ENCODE results near the gene GNB1L.

GNB1L gene

DNA sequence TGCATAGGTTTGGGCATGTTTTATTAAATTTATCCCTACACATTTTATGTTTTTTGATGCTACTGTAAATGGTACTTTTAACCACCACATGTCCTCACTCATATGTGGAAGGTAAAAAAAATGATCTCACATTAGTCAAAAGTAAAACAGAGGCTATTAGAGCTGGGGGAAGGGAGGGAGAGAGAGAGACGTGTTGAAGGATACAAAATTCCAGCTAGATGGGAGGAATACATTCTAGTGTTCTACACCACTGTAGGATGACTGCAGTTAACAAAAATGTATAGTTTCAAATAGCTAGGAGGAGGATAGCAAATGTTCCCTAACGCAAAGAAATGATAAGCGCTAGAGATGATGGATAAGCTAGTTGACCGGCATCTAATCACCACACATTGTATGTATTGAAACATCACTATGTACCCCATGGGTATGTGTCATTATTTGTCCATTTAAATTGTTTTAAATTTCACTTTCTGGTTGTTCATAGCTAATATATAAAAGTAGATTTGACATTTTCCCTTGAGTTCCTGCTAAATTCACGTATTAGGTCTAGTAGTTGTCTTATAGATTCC lies 9.9 kb upstream of the GNB1L start:
- Histone ChIP-seq H3K27ac (no peak overlapping the region), H3K4me1 (ENCODE audit: control insufficient read depth in 1 of 2, insufficient read depth in 1 of 2, low read depth in 1 of 2, low read length in 1 of 2) (no peaks in the 10 kb centered on the region), H3K27me3 (no peaks in the 10 kb centered on the region), H3K9me3 (no peaks in the 10 kb centered on the region), H3K4me3 (ENCODE audit: low read depth in 1 of 2, low read length in 1 of 2) (no peak overlapping the region), H3K36me3 (no peaks in the 10 kb centered on the region)
- TF ChIP-seq, protein P1, sequence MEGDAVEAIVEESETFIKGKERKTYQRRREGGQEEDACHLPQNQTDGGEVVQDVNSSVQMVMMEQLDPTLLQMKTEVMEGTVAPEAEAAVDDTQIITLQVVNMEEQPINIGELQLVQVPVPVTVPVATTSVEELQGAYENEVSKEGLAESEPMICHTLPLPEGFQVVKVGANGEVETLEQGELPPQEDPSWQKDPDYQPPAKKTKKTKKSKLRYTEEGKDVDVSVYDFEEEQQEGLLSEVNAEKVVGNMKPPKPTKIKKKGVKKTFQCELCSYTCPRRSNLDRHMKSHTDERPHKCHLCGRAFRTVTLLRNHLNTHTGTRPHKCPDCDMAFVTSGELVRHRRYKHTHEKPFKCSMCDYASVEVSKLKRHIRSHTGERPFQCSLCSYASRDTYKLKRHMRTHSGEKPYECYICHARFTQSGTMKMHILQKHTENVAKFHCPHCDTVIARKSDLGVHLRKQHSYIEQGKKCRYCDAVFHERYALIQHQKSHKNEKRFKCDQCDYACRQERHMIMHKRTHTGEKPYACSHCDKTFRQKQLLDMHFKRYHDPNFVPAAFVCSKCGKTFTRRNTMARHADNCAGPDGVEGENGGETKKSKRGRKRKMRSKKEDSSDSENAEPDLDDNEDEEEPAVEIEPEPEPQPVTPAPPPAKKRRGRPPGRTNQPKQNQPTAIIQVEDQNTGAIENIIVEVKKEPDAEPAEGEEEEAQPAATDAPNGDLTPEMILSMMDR (IDR thresholded peaks at IDR 0.05) = no peak

DNA sequence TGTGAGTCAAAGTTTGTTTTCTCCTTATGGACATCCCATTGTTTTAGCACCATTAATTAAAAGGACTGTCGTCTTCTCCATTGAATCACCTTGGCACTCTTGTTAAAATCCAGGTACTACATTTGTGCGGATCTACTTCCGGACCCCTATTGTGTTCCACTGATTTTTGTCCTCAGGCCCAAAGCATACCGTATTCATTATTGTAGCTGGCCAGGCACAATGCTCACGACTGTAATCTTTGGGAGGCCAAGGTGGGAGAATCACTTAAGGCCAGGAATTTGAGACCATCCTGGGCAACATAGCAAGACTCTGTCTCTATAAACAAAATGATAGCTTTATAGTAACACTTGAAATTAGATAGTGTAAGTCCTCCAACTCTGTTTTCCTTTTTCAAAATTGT lies 8.9 kb upstream of the GNB1L start:
- Histone ChIP-seq H3K4me3 (ENCODE audit: low read depth in 1 of 2, low read length in 1 of 2) (no peak overlapping the region), H3K9me3 (no peaks in the 10 kb centered on the region), H3K36me3 (no peaks in the 10 kb centered on the region), H3K4me1 (ENCODE audit: control insufficient read depth in 1 of 2, insufficient read depth in 1 of 2, low read depth in 1 of 2, low read length in 1 of 2) (no peaks in the 10 kb centered on the region), H3K27ac (no peak overlapping the region), H3K27me3 (no peaks in the 10 kb centered on the region)
- TF ChIP-seq, protein P1 (IDR thresholded peaks at IDR 0.05) = no peak

DNA sequence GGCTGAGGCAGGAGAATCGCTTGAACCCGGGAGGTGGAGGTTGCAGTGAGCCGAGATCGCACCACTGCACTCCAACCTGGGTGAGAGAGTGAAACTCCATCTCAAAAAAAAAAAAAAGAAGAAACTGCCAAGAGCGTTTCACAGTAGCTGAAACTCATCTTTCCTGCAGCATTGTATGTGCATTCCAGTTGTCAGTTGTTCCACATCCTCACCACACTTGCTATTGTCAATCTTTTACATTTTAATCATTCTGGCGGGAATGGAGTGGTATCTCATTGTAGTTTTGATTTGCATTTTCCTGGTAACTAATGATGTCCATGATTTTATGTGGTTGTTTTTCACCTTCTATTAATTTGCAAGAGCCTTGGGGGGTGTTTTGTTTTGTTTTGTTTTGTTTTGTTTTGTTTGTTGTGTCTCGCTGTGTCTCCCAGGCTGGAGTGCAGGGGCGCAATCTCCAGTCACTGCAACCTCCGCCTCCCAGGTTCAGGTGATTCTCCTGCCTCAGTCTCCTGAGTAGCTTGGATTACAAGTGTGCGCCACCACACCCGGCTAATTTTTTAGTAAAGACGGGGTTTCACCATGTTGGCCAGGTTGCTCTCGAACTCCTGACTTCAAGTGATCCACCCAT lies 8.1 kb upstream of the GNB1L start:
- no peaks in the 10 kb centered on the region for H3K27me3 ChIP-seq
- H3K4me1 ChIP-seq (ENCODE audit: control insufficient read depth in 1 of 2, insufficient read depth in 1 of 2, low read depth in 1 of 2, low read length in 1 of 2) = no peaks in the 10 kb centered on the region
- H3K27ac ChIP-seq = no peak overlapping the region
- no peak overlapping the region for H3K4me3 ChIP-seq (ENCODE audit: low read depth in 1 of 2, low read length in 1 of 2)
- no peaks in the 10 kb centered on the region for H3K9me3 ChIP-seq
- H3K36me3 ChIP-seq = no peaks in the 10 kb centered on the region
- TF ChIP-seq, protein P1 (IDR thresholded peaks at IDR 0.05) = no peak

DNA sequence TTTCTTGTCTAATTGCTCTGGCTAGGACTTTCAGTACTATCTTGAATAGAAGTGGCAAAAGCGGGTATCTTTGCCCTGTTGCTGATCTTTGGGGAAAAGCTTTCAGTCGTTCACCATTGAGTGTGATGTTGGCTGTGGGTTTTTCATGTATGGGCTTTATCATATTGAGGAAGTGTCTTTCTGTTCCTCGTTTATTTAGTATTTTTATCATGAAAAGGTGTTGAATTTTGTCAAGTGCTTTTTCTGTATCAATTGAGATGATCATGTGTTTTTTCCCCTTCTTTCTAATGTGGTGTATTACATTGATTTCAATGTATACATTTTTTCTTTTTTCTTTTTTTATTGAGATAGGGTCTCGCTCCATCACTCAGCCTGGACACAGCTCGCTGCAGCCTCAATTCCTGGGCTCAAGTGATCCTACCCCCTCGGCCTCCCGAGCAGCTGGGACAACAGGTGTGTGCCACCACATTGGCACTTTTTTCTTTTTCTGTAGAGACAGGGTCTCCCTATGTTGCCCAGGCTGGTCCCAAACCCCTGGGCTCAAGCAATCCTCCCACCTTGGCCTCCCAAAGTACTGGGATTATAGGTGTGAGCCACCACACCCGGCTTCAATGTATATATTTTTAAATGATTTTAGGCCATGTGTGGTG lies 5.3 kb upstream of the GNB1L start:
- Histone ChIP-seq H3K4me1 (ENCODE audit: control insufficient read depth in 1 of 2, insufficient read depth in 1 of 2, low read depth in 1 of 2, low read length in 1 of 2) (peaks cover 11 to 13% of the 10 kb centered on the region in 2 experiments), H3K36me3 (no peaks in the 10 kb centered on the region), H3K4me3 (ENCODE audit: low read depth in 1 of 2, low read length in 1 of 2) (no peak overlapping the region), H3K27me3 (no peaks in the 10 kb centered on the region), H3K9me3 (no peaks in the 10 kb centered on the region), H3K27ac (no peak overlapping the region)
- TF ChIP-seq, protein P1 (IDR thresholded peaks at IDR 0.05) = no peak

DNA sequence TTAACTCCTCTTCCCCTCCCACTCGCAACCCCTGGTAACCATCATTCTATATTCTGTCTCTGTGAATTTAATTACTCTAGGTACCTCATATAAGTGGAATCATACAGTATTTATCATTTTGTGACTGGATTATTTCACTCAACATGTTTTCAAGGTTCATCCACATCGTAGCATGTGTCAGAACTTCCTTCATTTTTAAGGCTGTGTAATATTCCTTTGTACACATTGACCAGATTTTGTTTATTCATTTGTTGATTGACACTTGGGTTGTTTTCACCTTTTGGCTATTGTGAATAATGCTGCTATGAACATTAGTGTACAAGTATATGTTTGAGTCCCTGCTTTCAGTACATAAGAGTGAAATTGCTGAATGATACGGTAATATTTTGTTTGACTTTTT lies 2.7 kb upstream of the GNB1L start:
- TF ChIP-seq, protein P1 (IDR thresholded peaks at IDR 0.05) = no peak
- no peak overlapping the region for H3K27ac ChIP-seq
- no peaks in the 10 kb centered on the region for H3K9me3 ChIP-seq
- no peaks in the 10 kb centered on the region for H3K27me3 ChIP-seq
- peaks cover under 1% of the 10 kb centered on the region for H3K36me3 ChIP-seq
- H3K4me3 ChIP-seq (ENCODE audit: low read depth in 1 of 2, low read length in 1 of 2) = no peak overlapping the region
- H3K4me1 ChIP-seq (ENCODE audit: control insufficient read depth in 1 of 2, insufficient read depth in 1 of 2, low read depth in 1 of 2, low read length in 1 of 2) = peaks cover 29 to 30% of the 10 kb centered on the region in 2 experiments
